Measurements from ENCODE around the gene ZP1. TPM values are rescaled to one million over a fixed set of nuclear protein-coding genes. Genes with fewer than 3 reads are reported as not detected.

Gene ZP1
- total and polyA plus RNA-seq, 2 of the 13 experiments (the other 11 are each of a cell fraction or from before 2014, with no cell fraction given): 0.16 TPM; not detected in 1

DNA sequence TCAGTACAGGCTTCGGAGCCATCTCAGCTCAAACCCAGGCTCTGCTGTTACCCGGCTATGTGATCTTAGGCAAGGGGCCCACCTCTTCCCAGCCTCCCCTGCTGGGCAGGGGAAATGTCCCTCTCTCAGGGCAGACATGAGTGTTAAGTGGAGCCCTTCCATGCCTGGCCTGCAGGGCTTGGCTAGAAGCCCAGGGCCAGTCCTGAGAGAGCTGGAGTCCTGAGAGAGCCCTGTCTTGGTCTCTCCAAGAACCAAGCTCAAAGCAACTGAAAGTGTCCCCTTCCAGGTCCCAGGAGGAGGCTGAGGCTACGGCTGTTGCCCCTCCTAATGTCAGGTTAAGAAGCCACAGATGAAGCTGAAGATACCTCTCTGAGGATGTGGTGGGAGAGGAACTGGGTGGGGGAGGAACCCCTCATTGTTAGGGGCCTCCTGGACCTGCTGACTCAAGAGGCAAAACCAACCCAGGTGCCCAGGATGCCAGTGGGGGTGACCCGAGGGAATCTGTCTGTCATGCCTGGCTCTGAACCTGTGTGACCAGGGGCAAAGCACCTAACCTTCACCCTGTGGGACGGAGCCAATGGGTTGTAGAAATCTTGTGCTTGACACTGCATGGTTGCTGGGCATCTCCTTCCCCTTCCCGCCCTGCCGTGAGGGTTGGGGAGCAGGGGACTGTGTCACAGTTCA is 4.2 kb downstream of the ZP1 start:
- Histone ChIP-seq H3K27ac (ENCODE audit: extremely low read length, insufficient read depth, low read length) (no peak overlapping the region), H4K20me1 (ENCODE audit: insufficient read depth, low read length) (no peaks in the 10 kb centered on the region), H3K36me3 (replicated peaks in 1 of 2; ENCODE audit: control insufficient read depth in 1 of 2, insufficient read depth in 2 of 2, low read length in 2 of 2) (no peaks in the 10 kb centered on the region), H3K4me1 (ENCODE audit: insufficient read depth, low read length) (peaks cover 43% of the 10 kb centered on the region), H3K4me3 (replicated peaks in 1 of 3; ENCODE audit: insufficient read depth in 1 of 3, low read depth in 2 of 3, low read length in 3 of 3) (no peak overlapping the region), H3K9me3 (ENCODE audit: low read length) (no peaks in the 10 kb centered on the region), H2AFZ (ENCODE audit: low read length) (no peak overlapping the region), H3K79me2 (ENCODE audit: insufficient read depth, low read length) (no peaks in the 10 kb centered on the region), H3K27me3 (ENCODE audit: control insufficient read depth in 1 of 2, insufficient read depth in 2 of 2, low read length in 2 of 2) (peaks cover 0 to 5% of the 10 kb centered on the region in 2 experiments; a peak in 1 of 5 replicates), H3K4me2 (ENCODE audit: low read depth, low read length) (no peak overlapping the region), H3K9ac (ENCODE audit: insufficient read depth, low read depth, low read length) (no peak overlapping the region)
- in situ Hi-C loops (cut with HindIII; ENCODE audit: extremely low pct_ligation_motif_present, low pct_unique_long_range_greater_than_20kb): no loop called here
- ATAC-seq (peak; percentile 41), FAIRE-seq (no peak), DNase-seq (ENCODE audit: low spot score) (no peak)
- WGBS (ENCODE audit: low lambda C conversion rate): 71% methylated on average over 4 of the region's 7 CpGs
- TF ChIP-seq TBX3 (IDR thresholded peaks at IDR 0.05; ENCODE audit: borderline replicate concordance): no peak
- TF ChIP-seq ZNF569 (CRISPR knock-in tag; IDR thresholded peaks at IDR 0.05; ENCODE audit: borderline replicate concordance): no peak
- TF ChIP-seq MIER2 (CRISPR knock-in tag; IDR thresholded peaks at IDR 0.05): no peak
- TF ChIP-seq, protein P1, sequence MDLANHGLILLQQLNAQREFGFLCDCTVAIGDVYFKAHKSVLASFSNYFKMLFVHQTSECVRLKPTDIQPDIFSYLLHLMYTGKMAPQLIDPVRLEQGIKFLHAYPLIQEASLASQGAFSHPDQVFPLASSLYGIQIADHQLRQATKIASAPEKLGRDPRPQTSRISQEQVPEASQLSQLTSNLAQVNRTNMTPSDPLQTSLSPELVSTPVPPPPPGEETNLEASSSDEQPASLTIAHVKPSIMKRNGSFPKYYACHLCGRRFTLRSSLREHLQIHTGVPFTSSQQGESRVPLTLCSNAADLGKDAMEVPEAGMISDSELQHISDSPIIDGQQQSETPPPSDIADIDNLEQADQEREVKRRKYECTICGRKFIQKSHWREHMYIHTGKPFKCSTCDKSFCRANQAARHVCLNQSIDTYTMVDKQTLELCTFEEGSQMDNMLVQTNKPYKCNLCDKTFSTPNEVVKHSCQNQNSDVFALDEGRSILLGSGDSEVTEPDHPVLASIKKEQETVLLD (CRISPR knock-in tag; IDR thresholded peaks at IDR 0.05; ENCODE audit: low read depth): no peak
- no peak for TF ChIP-seq EED (CRISPR knock-in tag; IDR thresholded peaks at IDR 0.05)
- TF ChIP-seq ZNF17 (CRISPR knock-in tag; IDR thresholded peaks at IDR 0.05): no peak
- no peak for TF ChIP-seq ZNF841 (CRISPR knock-in tag; IDR thresholded peaks at IDR 0.05; ENCODE audit: borderline replicate concordance)
- TF ChIP-seq FOSL1 (CRISPR knock-in tag; IDR thresholded peaks at IDR 0.05; ENCODE audit: borderline replicate concordance): no peak
- no peak for TF ChIP-seq MBD4 (IDR thresholded peaks at IDR 0.05; ENCODE audit: borderline replicate concordance, low read length)
- TF ChIP-seq RELA (CRISPR knock-in tag; IDR thresholded peaks at IDR 0.05): no peak
- ChIA-PET CTCF (ENCODE audit: low intra/inter-chr PET ratio, low total read pairs) (no interaction called here), POLR2A (interaction anchor here (1.6 kb wide), 1 partner anchor 16 kb away, joined by 4 read pairs; no protein-coding TSS in a partner anchor)
- intact Hi-C loops (cut with micrococcal nuclease; ENCODE audit: unreplicated experiment): no loop called here
- no TSS peak for BruUV-seq (replicated peaks)
